ENCODE measurements around the gene ZMAT3.
"Not testable (repeated sequence)": the region's sequence is repeated elsewhere in the genome, so short reads cannot be mapped to it uniquely, and the experiment has no call there.

ZMAT3 gene

DNA sequence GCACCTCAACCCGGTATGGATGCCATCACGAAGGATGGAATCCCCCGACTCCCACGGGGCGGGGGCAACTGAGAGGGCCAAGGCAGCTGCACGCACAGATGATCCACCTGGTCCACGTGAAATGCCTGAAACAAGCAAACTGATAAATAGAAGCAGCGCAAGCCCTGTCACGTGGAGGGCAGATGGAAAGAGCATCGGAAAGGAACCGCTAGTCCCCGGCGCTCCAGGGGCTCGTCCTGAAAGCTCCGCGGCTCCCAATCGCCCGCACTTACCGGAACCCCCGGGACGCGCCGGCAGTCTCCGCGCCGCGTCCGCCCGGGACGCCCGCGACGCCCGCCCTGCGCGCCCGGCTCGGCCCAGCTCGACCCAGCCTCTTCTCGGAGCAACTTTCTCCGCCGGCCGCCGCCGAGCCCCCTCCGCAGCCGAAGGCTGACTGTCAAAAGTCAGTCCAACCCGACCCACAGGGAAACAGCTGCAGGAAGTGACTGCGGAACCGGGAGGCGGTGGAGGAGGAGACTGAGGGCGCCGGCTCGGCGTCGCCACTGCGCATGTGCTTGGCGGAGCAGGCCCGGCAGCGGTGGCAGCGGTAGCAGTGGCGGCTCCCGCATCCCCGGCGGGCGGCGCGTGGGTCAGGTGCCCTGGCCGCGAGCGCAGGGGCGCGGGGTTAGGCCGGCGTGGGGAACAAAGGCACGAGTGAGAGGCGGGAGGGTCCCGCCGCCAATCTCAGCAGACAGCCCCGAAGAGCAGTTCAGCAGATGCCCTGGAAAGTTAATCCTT lies at the start of gene ZMAT3:
Gene ZMAT3, minus strand, starts transcription at position 487 of the 777 bp plus-strand sequence. CDS start 4,057 bp downstream, outside the sequence.
- peak; percentile 28 for DNase-seq

GRCh38 chr3:179116816-179117215 lies 45.2 kb upstream of the ZMAT3 start:
- no peak for DNase-seq

- DNase-seq: not testable (repeated sequence)
These were observed 43.8 kb upstream of the ZMAT3 start for GRCh38 chr3:179115444-179115843.

DNA sequence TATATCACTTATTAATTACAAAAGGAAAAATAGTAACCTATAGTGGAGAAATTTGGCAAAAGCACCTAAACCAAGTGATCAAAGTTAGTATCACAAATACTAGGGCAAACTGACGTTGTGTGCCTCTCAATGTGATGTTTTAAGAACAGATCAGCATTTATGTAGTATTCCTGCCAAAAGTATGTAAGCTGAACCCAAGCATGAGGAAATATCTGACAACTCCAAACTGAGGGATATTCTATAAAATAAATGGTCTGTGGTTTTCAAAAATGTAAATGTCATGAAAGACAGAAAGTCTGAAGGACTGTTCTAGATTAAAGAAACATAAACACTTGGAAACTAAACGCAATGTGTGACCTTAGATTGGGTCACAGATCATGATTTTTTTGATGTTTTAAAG lies 42.3 kb upstream of the ZMAT3 start:
- DNase-seq: no peak

- no peak for DNase-seq
These were observed 36.5 kb upstream of the ZMAT3 start for GRCh38 chr3:179108086-179108485.

GRCh38 chr3:179107617-179108016 lies 36.0 kb upstream of the ZMAT3 start:
- no peak for DNase-seq

DNA sequence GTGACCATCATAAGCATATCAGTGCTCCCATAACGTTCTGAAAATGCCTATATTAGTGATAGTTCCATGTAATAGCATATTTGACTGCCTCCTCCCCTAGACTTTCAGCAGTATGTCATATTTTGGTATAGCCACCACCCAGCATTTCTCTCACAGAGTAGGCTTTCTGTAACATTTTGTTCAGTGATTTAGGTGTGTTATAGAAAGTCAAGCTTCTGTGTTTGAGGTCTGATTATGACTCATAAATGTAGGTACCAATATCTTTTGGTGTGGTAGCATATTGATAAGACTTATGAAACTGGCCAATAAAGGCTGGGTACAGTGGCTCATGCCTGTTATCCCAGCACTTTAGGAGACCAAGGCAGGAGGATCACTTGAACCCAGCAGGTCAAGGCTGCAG lies 34.3 kb upstream of the ZMAT3 start:
- no peak for DNase-seq

- DNase-seq: no peak
These were observed 29.0 kb upstream of the ZMAT3 start for GRCh38 chr3:179100652-179101051.

- DNase-seq: no peak
These were observed 26.9 kb upstream of the ZMAT3 start for GRCh38 chr3:179098388-179099077.

- no peak for DNase-seq
These were observed 22.2 kb upstream of the ZMAT3 start for GRCh38 chr3:179093807-179094206.

DNA sequence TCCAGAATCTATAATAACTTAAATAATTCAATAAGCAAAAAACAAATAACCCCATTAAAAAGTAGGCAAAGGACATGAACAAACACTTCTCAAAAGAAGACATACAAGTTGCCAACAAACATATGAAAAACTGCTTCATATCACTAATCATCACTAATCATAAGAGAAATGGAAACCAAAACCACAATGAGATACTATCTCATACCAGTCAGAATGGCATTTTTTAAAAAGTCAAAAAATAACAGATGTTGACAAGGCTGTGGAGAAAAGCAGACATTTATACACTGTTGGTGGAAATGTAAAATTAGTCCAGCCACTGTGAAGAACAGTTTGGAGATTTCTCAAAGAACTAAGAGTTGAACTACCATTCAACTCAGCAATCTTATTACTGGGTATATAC lies 19.5 kb upstream of the ZMAT3 start:
- DNase-seq: no peak

GRCh38 chr3:179088306-179088705 lies 16.7 kb upstream of the ZMAT3 start:
- DNase-seq: no peak

DNA sequence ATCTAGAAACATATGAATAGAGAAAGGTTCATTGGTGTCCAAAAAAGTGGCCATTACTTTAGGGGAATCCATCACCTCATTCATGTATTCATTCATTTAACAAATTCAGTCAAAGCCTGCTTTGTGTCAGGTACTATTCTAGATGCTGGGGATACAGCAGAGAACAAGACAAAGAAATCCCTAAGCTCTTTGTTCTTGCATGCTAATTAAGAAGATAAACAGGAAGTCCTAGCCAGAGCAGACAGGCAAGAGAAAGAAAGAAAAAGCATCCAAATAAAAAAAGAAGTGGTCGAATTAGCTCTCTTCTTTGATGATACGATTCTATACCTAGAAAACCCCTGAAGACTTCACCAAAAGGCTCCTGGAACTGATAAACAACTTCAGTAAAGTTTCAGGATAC lies 12.4 kb upstream of the ZMAT3 start:
- no peak for DNase-seq

DNA sequence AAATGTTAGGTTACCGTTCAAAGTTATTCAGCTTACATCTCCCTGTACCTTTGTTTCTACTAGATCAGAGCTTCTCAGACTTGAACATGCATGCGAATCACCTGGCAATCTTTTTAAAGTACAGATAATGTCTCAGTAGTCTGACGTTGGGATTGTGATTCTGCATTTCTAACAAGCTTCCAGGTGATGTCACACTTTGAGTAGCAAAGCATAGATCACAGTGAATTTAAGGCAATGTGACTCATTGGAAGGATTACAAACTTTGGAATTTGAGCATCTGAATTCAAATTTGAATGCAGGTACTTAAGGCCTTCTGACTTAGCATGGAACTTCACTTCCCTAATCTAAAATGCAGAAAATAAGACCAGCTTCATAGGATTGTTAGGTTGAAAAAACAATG lies 10.8 kb upstream of the ZMAT3 start:
- no peak for DNase-seq

DNA sequence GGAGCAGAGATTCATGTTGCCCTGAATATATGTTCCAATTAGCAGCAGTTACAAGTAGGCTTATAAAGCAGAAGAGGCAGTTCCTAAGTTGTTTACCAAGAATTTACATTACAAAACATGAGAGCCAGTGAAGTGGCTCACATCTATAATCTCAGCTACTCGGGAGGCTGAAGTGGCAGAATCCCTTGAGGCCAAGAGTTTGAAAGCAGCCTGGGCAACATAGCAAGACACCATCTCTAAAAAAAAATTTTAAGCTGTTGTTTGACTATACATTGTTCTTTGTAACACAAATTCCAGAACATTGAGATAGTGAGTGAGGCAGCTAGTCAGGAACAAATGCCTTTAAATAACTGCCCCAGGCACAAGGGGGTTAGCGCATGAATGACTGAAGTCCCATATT lies 10.3 kb upstream of the ZMAT3 start:
- DNase-seq: no peak

DNA sequence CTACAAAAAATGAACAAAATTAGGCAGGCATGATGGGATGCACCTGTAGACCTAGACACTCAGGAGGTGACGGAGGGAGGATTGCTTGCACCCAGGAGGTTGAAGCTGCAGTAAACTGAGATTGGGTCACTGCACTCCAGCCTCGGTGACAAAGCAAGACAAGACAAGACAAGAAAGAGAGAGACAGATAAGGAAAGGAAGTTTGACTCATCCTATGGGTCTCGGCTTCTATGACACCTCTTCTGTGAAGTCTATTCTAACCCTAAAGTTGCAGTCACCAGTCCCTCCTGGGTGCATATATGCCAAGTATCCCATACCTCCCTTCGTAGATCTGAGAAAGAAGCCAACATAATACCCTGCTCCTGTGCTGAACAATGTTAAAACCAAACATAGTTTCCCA lies 7.9 kb upstream of the ZMAT3 start:
- no peak for DNase-seq

GRCh38 chr3:179076243-179077027 lies 4.8 kb upstream of the ZMAT3 start:
- no peak for DNase-seq

- DNase-seq: no peak
These were observed 3.0 kb upstream of the ZMAT3 start for GRCh38 chr3:179074656-179075055.

GRCh38 chr3:179073816-179074215 lies 2.2 kb upstream of the ZMAT3 start:
- DNase-seq: no peak

DNA sequence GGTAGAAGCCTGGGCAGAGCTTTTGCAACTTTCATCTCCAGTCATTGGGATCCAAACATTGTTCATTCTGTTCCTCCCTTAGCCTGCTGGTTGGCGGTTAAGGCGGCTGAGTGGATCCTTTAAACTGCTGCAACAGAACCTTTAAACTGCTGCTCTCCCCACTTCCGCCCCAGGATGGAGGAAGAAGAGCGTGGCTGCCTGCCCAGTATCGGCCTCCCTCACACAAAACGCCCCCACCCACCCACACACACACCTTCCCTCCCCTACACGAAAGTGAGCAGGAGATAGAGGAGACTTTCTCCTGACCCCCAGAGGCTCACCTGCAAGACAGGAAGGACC lies 460 bp upstream of the ZMAT3 start:
- no peak for DNase-seq

- no peak for DNase-seq
These were observed 634 bp downstream of the ZMAT3 start for GRCh38 chr3:179071027-179071322.

- DNase-seq: no peak
These were observed 1.7 kb downstream of the ZMAT3 start for GRCh38 chr3:179069762-179070390.

- no peak for DNase-seq
These were observed 2.7 kb downstream of the ZMAT3 start for GRCh38 chr3:179068779-179069530.
